Measurements from ENCODE around the gene NKAIN2.

NKAIN2 gene

DNA sequence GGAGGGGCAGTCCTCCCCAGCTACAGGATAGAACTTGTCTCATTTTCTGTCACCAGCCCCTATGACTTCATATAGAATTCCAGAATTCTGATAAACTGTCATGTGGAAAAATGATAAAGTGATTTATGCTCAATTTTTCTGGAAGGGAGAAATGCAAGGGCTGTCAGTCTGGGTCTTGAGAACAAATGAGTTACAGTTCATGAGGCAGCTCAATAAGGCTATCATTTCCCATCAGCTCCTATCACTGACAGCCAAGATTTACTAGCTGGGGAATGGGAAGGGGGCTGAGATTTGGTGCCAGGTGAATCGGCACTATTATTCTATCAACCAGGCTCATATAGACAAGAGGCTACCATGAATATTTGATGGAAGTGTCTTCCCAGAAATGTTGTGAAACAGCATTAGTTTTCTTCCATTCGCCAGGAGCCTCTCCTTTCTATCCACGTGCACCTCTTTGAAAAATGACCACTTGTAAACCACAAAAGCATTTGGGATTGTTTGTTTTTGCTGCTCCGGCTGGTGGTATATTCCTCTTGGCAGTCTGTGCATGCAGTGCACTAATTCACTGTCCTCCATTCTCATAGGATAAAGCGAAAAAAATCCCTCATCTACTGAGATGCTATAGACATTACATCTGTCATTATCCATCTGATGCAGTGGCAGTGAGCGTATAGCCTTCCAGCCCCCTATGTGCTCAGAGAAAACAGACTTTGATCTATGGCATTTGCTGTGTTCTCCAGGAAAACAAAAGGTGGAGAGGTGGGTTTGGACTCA is 629.9 kb downstream of the NKAIN2 start:
- H3K4me3 ChIP-seq (replicated peaks; ENCODE audit: low read depth, low read length) = no peak overlapping the region

DNA sequence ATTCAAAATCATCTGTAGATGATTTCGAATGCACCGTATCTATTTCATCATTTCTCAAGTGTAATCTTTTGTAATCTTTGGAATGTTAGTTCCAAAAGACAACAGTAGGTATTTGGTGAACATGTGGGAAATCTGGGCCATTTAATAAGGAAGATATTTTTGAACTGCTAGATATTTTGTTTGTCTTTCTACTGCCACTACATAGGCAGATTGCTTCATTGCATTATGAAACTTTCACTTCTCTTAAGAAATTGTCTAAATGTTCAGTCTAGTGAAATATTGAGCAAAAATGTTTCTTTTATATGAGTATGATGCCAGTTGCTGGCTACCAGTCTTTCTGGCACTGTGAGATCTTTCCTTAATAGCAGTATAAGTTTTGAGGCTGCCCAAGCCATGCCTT is 630.8 kb downstream of the NKAIN2 start:
- DNase-seq (ENCODE audit: extremely low read depth, low read depth) = no peak
- TF ChIP-seq CTCF (IDR thresholded peaks at IDR 0.05; ENCODE audit: low read depth, low read length, missing control alignments) = no peak

More for the DNA sequence above, 629.9 kb downstream of the NKAIN2 start:
- no peak for DNase-seq (ENCODE audit: extremely low read depth, low read depth)
- no peak for TF ChIP-seq CTCF (IDR thresholded peaks at IDR 0.05; ENCODE audit: low read depth, low read length, missing control alignments)

GRCh38 chr6:124436803-124437202 is 633.1 kb downstream of the NKAIN2 start:
- TF ChIP-seq CTCF (IDR thresholded peaks at IDR 0.05; ENCODE audit: low read depth, low read length, missing control alignments) = no peak
- DNase-seq (ENCODE audit: extremely low read depth, low read depth) = no peak
- no peak overlapping the region for H3K4me3 ChIP-seq (replicated peaks; ENCODE audit: low read depth, low read length)

More for the DNA sequence above, 630.8 kb downstream of the NKAIN2 start:
- H3K4me3 ChIP-seq (replicated peaks; ENCODE audit: low read depth, low read length) = no peak overlapping the region

DNA sequence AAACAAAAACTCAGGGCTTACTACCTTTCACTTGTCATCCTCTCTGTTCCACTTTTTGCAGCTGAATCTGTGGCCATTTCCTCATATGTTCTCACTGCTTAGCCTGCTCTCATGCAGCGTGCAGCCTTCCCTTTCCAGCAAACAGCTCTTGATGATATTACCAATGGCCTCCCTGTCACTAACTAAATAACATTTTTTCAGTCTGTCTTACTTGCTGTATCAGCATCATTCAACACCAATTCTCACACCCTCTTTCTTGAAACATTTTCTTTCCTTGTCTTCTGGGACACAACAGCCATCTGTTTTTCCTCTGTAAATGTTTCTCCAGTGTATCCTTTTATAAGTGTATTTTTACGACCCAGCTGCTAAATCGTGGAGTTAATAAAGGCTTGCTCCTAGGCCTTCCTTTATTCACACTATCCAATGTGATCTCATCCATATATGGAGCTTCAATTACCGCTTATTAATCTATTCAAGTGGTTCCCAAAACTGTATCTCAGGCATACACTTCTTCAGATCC is 634.9 kb downstream of the NKAIN2 start:
- TF ChIP-seq CTCF (IDR thresholded peaks at IDR 0.05; ENCODE audit: low read depth, low read length, missing control alignments) = no peak
- H3K4me3 ChIP-seq (replicated peaks; ENCODE audit: low read depth, low read length) = no peak overlapping the region
- no peak for DNase-seq (ENCODE audit: extremely low read depth, low read depth)

- DNase-seq (ENCODE audit: extremely low read depth, low read depth) = no peak
- TF ChIP-seq CTCF (IDR thresholded peaks at IDR 0.05; ENCODE audit: low read depth, low read length, missing control alignments) = no peak
- no peak overlapping the region for H3K4me3 ChIP-seq (replicated peaks; ENCODE audit: low read depth, low read length)
These were observed 637.8 kb downstream of the NKAIN2 start for GRCh38 chr6:124441450-124441849.

- no peak for DNase-seq (ENCODE audit: extremely low read depth, low read depth)
- no peak for TF ChIP-seq CTCF (IDR thresholded peaks at IDR 0.05; ENCODE audit: low read depth, low read length, missing control alignments)
- H3K4me3 ChIP-seq (replicated peaks; ENCODE audit: low read depth, low read length) = no peak overlapping the region
These were observed 639.9 kb downstream of the NKAIN2 start for GRCh38 chr6:124443541-124443940.

Measured in HFF-Myc (cell line).